ENCODE results near the gene IL6R.

The IL6R gene

GRCh38 chr1:154413177-154413783 is 8.1 kb downstream of the IL6R start:
- no peak overlapping the region for H3K4me3 ChIP-seq (ENCODE audit: low read depth, low read length)
- in situ Hi-C loops (cut with HindIII; ENCODE audit: low sequenced_read_pairs) = no loop called here
- no peak for DNase-seq (ENCODE audit: low read depth, low spot score)
- TF ChIP-seq CTCF (IDR thresholded peaks at IDR 0.05; ENCODE audit: low read depth, low read length) = no peak

GRCh38 chr1:154414606-154415005 is 9.5 kb downstream of the IL6R start:
- no peak for TF ChIP-seq CTCF (IDR thresholded peaks at IDR 0.05; ENCODE audit: low read depth, low read length)

GRCh38 chr1:154416471-154417337 is 11.6 kb downstream of the IL6R start:
- in situ Hi-C loops (cut with HindIII; ENCODE audit: low sequenced_read_pairs) = no loop called here

More at GRCh38 chr1:154414606-154415005, 9.5 kb downstream of the IL6R start:
- in situ Hi-C loops (cut with HindIII; ENCODE audit: low sequenced_read_pairs) = no loop called here
- DNase-seq (ENCODE audit: low read depth, low spot score) = no peak
- H3K4me3 ChIP-seq (ENCODE audit: low read depth, low read length) = no peak overlapping the region

GRCh38 chr1:154417338-154417608 is 12.1 kb downstream of the IL6R start:
- in situ Hi-C loops (cut with HindIII; ENCODE audit: low sequenced_read_pairs) = no loop called here
- no peak overlapping the region for H3K4me3 ChIP-seq (ENCODE audit: low read depth, low read length)
- no peak for TF ChIP-seq CTCF (IDR thresholded peaks at IDR 0.05; ENCODE audit: low read depth, low read length)
- DNase-seq (ENCODE audit: low read depth, low spot score) = no peak

More at GRCh38 chr1:154416471-154417337, 11.6 kb downstream of the IL6R start:
- H3K4me3 ChIP-seq (ENCODE audit: low read depth, low read length) = no peak overlapping the region
- no peak for TF ChIP-seq CTCF (IDR thresholded peaks at IDR 0.05; ENCODE audit: low read depth, low read length)
- DNase-seq (ENCODE audit: low read depth, low spot score) = no peak

- peak; percentile 57 for DNase-seq (ENCODE audit: low read depth, low spot score)
- in situ Hi-C loops (cut with HindIII; ENCODE audit: low sequenced_read_pairs) = no loop called here
- no peak for TF ChIP-seq CTCF (IDR thresholded peaks at IDR 0.05; ENCODE audit: low read depth, low read length)
- H3K4me3 ChIP-seq (ENCODE audit: low read depth, low read length) = no peak overlapping the region
Observed at GRCh38 chr1:154418062-154418921, 13.1 kb downstream of the IL6R start.

GRCh38 chr1:154418923-154419619 is 13.9 kb downstream of the IL6R start:
- TF ChIP-seq CTCF (IDR thresholded peaks at IDR 0.05; ENCODE audit: low read depth, low read length) = no peak
- in situ Hi-C loops (cut with HindIII; ENCODE audit: low sequenced_read_pairs) = no loop called here
- DNase-seq (ENCODE audit: low read depth, low spot score) = no peak
- no peak overlapping the region for H3K4me3 ChIP-seq (ENCODE audit: low read depth, low read length)

Measured in astrocyte of the spinal cord (primary cell).